DND-41 (cell line): ENCODE measurements around the gene FXYD3.

ENCODE experiments used
- EZH2 ChIP-seq: IDR thresholded peaks from 3 replicates; pipeline ENCODE4 v1.6.1; 2012; ENCODE audit warnings: borderline replicate concordance, low read depth, mild to moderate bottlenecking, moderate library complexity, low read length, inconsistent platforms; ENCODE audit not compliant: severe bottlenecking
- TF ChIP-seq, protein P1 (sequence below): IDR thresholded peaks from 2 replicates; pipeline ENCODE4 v1.5.1; 2012; ENCODE audit warnings: borderline replicate concordance, low read length, moderate library complexity, mild to moderate bottlenecking; ENCODE audit not compliant: poor library complexity, severe bottlenecking; ENCODE audit errors: extremely low read depth

DNA sequence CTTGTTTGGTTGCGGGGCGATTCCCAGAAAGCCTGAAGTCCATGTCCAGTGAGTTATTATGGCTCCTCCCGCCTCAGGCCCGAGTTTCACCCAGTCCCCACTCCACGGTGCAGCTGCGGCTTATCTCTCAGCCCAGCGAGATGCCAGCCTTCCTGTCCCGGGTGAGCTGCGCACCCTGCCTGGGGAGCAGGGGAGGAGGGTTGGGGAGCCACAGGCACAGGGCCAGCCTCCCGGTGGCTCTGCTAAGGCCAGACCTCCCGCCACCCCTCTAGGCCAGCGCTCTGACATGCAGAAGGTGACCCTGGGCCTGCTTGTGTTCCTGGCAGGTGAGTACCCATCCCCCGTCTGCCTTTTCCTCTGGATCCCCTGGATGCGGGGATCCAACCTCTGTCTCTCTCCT lies 3.5 kb downstream of the FXYD3 start:
- TF ChIP-seq, protein P1, sequence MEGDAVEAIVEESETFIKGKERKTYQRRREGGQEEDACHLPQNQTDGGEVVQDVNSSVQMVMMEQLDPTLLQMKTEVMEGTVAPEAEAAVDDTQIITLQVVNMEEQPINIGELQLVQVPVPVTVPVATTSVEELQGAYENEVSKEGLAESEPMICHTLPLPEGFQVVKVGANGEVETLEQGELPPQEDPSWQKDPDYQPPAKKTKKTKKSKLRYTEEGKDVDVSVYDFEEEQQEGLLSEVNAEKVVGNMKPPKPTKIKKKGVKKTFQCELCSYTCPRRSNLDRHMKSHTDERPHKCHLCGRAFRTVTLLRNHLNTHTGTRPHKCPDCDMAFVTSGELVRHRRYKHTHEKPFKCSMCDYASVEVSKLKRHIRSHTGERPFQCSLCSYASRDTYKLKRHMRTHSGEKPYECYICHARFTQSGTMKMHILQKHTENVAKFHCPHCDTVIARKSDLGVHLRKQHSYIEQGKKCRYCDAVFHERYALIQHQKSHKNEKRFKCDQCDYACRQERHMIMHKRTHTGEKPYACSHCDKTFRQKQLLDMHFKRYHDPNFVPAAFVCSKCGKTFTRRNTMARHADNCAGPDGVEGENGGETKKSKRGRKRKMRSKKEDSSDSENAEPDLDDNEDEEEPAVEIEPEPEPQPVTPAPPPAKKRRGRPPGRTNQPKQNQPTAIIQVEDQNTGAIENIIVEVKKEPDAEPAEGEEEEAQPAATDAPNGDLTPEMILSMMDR, result no peak
- TF ChIP-seq EZH2, result no peak
